Fibroblast of lung (primary cell): ENCODE data around the gene ASB18.
A peak's percentile ranks its signal among the peaks of the same experiment; 100 is the strongest.

Source experiments
- CTCF ChIP-seq, 2 donors: IDR thresholded peaks in 1 of 2; conservative IDR thresholded peaks in 1 of 2; 1 replicate in 1 of 2; 2 replicates in 1 of 2; pipeline ENCODE4 v1.5.1; 2011 to 2012; ENCODE audit warnings: low read length in 2 of 2, control low read depth in 1 of 2, inconsistent platforms in 1 of 2, low read depth in 1 of 2, mild to moderate bottlenecking in 1 of 2
- EZH2 ChIP-seq: IDR thresholded peaks from 2 replicates; pipeline ENCODE4 v1.5.1; 2012; ENCODE audit warnings: low read length, control low read depth, mild to moderate bottlenecking; ENCODE audit errors: missing control alignments

GRCh38 chr2:236236559-236237452, 27.4 kb downstream of the ASB18 start:
- TF ChIP-seq CTCF (conservative IDR thresholded peaks at IDR 0.05 in 1 of 2, IDR thresholded peaks at IDR 0.05 in 1 of 2; ENCODE audit: low read depth in 1 of 2, low read length in 2 of 2) (no peak), EZH2 (peak; percentile 75)
